ENCODE results near the gene LCLAT1. TPM values are rescaled to one million over a fixed set of nuclear protein-coding genes. Genes with fewer than 3 reads are reported as not detected.

The LCLAT1 gene
- polyA plus RNA-seq, 3 donors: 0.56 to 1.6 (median 1.2) TPM

GRCh38 chr2:30421604-30422443 is 25.2 kb upstream of the LCLAT1 start:
- WGBS, 3 donors: 48 to 58% (median 50%) methylated on average over 11 of the region's 11 CpGs
- H3K27ac ChIP-seq (ENCODE audit: low read depth, low read length): no peak overlapping the region

- 77 to 84% (median 79%) methylated on average over 8 of the region's 8 CpGs for WGBS, 3 donors
- H3K27ac ChIP-seq (ENCODE audit: low read depth, low read length): no peak overlapping the region
Measured at GRCh38 chr2:30422444-30423040, 24.5 kb upstream of the LCLAT1 start.

GRCh38 chr2:30424231-30424630 is 22.8 kb upstream of the LCLAT1 start:
- no peak overlapping the region for H3K27ac ChIP-seq (ENCODE audit: low read depth, low read length)
- WGBS, 3 donors: 87 to 97% (median 94%) methylated on average over 1 of the region's 1 CpG

GRCh38 chr2:30425326-30425725 is 21.7 kb upstream of the LCLAT1 start:
- WGBS, 3 donors: 80 to 90% (median 82%) methylated on average over 4 of the region's 4 CpGs
- H3K27ac ChIP-seq (ENCODE audit: low read depth, low read length): no peak overlapping the region

- WGBS, 3 donors: 80 to 87% (median 82%) methylated on average over 8 of the region's 8 CpGs
- H3K27ac ChIP-seq (ENCODE audit: low read depth, low read length): no peak overlapping the region
Measured at GRCh38 chr2:30427606-30428347, 19.3 kb upstream of the LCLAT1 start.

GRCh38 chr2:30428348-30428662 is 18.7 kb upstream of the LCLAT1 start:
- WGBS, 3 donors: 78 to 86% (median 80%) methylated on average over 2 of the region's 2 CpGs
- H3K27ac ChIP-seq (ENCODE audit: low read depth, low read length): no peak overlapping the region

GRCh38 chr2:30428827-30429461 is 18.1 kb upstream of the LCLAT1 start:
- WGBS, 3 donors: 84 to 96% (median 88%) methylated on average over 3 of the region's 3 CpGs
- no peak overlapping the region for H3K27ac ChIP-seq (ENCODE audit: low read depth, low read length)

GRCh38 chr2:30433541-30434299 is 13.3 kb upstream of the LCLAT1 start:
- H3K27ac ChIP-seq (ENCODE audit: low read depth, low read length): no peak overlapping the region
- WGBS, 3 donors: 75 to 87% (median 84%) methylated on average over 8 of the region's 8 CpGs

GRCh38 chr2:30434708-30435107 is 12.3 kb upstream of the LCLAT1 start:
- WGBS, 3 donors: 90 to 96% (median 94%) methylated on average over 4 of the region's 4 CpGs
- no peak overlapping the region for H3K27ac ChIP-seq (ENCODE audit: low read depth, low read length)

GRCh38 chr2:30436859-30437435 is 10.1 kb upstream of the LCLAT1 start:
- no peak overlapping the region for H3K27ac ChIP-seq (ENCODE audit: low read depth, low read length)
- WGBS, 3 donors: 38 to 73% (median 55%) methylated on average over 1 of the region's 1 CpG

GRCh38 chr2:30437809-30438548 is 9.1 kb upstream of the LCLAT1 start:
- no peak overlapping the region for H3K27ac ChIP-seq (ENCODE audit: low read depth, low read length)
- WGBS, 3 donors: 70 to 77% (median 74%) methylated on average over 4 of the region's 4 CpGs

- no peak overlapping the region for H3K27ac ChIP-seq (ENCODE audit: low read depth, low read length)
- 76 to 87% (median 77%) methylated on average over 3 of the region's 3 CpGs for WGBS, 3 donors
Measured at GRCh38 chr2:30439296-30439695, 7.8 kb upstream of the LCLAT1 start.

- no peak overlapping the region for H3K27ac ChIP-seq (ENCODE audit: low read depth, low read length)
Measured at GRCh38 chr2:30439879-30440278, 7.2 kb upstream of the LCLAT1 start.

GRCh38 chr2:30441023-30441422 is 6.0 kb upstream of the LCLAT1 start:
- WGBS, 3 donors: 95 to 98% (median 95%) methylated on average over 7 of the region's 7 CpGs
- H3K27ac ChIP-seq (ENCODE audit: low read depth, low read length): no peak overlapping the region

More at GRCh38 chr2:30439879-30440278, 7.2 kb upstream of the LCLAT1 start:
- WGBS, 3 donors: 94 to 96% (median 95%) methylated on average over 5 of the region's 5 CpGs

- H3K27ac ChIP-seq (ENCODE audit: low read depth, low read length): no peak overlapping the region
Measured at GRCh38 chr2:30443081-30443480, 4.0 kb upstream of the LCLAT1 start.

- WGBS, 3 donors: 42 to 71% (median 52%) methylated on average over 3 of the region's 3 CpGs
- H3K27ac ChIP-seq (ENCODE audit: low read depth, low read length): no peak overlapping the region
Measured at GRCh38 chr2:30444273-30444672, 2.8 kb upstream of the LCLAT1 start.

- WGBS, 3 donors: 75 to 82% (median 81%) methylated on average over 6 of the region's 6 CpGs
- H3K27ac ChIP-seq (ENCODE audit: low read depth, low read length): no peak overlapping the region
Measured at GRCh38 chr2:30445266-30445821, 1.7 kb upstream of the LCLAT1 start.

Measured in adipose tissue (tissue), 3 donors.